NCI-H345 treated with DMSO at 0.1 percent for 48 hours (cell line): Measurements from ENCODE around the gene SH2D3C.

Source experiments
- DNase-seq: peaks from one replicate; lab custom pipeline; 2025; ENCODE audit not compliant: unreplicated experiment; lab: John Stamatoyannopoulos, UW

The SH2D3C gene

GRCh38 chr9:127742435-127743088 is 35.9 kb downstream of the SH2D3C start:
- DNase-seq, result no peak

GRCh38 chr9:127741831-127742434 is 36.5 kb downstream of the SH2D3C start:
- no peak for DNase-seq

DNA sequence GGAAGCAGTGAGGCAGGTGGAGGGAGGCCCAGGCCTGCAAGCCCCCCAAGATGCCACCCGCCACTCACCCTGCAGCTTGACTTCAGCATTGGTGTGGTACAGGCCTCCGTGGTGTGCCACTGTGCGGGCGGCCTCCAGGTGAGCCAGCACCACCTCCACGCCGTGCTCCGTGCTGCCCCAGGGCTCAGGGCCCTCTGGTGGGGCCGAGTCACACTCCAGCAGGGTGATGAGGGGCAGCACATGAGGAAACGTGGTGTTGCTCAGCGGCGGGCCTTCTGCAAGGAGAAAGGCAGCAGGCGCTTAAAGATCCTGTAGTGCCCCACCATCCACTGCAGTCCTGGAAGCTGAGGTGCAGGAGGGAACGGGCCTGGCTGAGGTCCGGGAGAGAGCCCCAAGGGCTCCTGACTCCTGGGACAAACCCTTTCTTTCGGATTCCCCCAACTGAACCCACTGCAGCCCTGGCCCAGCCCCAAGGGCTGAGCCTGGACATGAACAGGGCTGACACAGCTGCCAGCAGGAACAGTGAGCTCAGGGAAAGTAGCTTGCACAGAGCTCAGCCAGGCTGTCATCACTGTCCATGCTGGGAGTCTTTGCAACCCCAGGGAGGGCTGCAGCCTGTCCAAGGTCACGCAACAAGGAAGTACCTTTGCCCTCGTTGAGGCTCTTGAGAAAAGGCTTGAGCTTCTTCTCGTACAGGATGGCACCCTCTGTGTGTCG is 38.7 kb downstream of the SH2D3C start:
- no peak for DNase-seq

GRCh38 chr9:127738666-127739065 is 39.8 kb downstream of the SH2D3C start:
- DNase-seq, result no peak

GRCh38 chr9:127735530-127736185 is 42.8 kb downstream of the SH2D3C start:
- no peak for DNase-seq

- peak; percentile 93 for DNase-seq
Observed at GRCh38 chr9:127734747-127735529, 43.5 kb downstream of the SH2D3C start, which contains the start of gene TOR2A. TOR2A (minus strand) TSS chr9:127735294; CDS start chr9:127735270, 24 bp downstream.

GRCh38 chr9:127734247-127734746 is 44.2 kb downstream of the SH2D3C start:
- no peak for DNase-seq

DNA sequence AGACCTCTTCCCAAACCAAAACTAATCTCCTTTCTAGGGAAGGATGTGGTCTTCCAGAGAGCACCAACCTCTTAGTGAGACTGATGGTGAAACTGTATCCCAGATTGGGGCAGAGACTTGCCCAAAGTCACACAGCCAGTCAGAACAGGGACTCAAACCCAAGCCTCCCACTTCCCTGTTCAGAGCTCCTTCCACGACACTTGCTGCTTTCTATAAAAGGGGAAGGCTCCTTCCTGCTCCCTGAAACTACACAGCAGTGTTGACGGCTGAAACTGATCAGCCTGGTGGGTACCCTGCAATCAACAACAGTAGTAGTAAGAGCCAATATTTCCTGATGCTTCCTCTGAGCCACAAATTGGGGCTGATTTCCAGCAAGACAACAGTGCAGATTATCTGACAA is 44.9 kb downstream of the SH2D3C start:
- DNase-seq, result no peak

GRCh38 chr9:127732444-127732843 is 46.0 kb downstream of the SH2D3C start:
- DNase-seq, result no peak

- no peak for DNase-seq
Observed at GRCh38 chr9:127731938-127732337, 46.5 kb downstream of the SH2D3C start.

DNA sequence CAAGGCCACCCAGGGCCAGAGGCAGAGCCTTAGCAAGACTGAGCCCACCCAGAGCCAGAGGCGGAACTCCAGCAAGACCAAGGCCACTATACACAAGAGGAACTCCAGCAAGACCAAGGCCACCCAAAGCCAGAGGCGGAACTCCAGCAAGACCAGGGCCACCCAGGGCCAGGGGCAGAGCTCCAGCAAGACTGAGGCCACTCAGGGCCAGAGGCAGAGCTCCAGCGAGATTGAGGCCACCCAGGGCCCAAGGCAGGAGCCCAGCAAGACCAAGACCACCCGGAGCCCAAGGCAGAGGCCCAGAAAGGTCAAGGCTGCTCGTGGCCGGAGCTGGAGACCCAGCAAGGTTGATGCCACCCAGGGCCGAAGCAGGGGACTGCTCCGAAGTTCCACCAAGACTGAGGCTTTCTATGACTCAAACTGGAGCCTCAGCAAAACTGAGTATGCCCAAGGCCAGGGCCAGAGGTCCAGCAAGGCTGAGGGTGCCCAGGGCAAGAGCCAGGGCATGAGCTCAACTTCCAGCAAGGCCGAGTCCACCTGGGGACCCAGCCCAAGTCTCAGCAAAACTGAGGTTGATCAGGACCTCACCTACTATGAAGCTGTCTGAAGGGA is 47.6 kb downstream of the SH2D3C start:
- DNase-seq, result no peak

GRCh38 chr9:127730262-127730661 is 48.2 kb downstream of the SH2D3C start:
- DNase-seq, result no peak

- DNase-seq, result no peak
Observed at GRCh38 chr9:127729522-127730256, 48.8 kb downstream of the SH2D3C start.

- no peak for DNase-seq
Observed at GRCh38 chr9:127728808-127729207, 49.7 kb downstream of the SH2D3C start.

DNA sequence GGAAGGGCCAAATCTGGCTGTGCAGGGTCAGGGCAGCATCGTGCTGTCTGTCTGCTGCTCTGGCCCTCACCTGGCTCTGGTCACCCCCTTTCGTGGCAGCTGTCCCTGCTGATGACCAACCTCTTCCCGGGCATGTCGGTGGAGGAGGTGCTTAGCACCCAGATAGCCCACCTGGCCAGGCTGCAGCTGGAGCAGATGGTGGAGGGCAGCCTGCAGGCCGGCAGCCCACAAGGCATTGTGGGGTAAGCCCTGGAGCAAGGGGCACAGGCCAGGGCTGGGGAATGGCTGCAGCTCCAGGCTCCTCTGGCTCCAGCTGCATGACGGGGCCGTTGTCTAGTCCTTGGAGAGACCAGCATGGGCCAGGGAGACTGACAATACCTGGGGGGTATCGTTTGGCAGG is 51.6 kb downstream of the SH2D3C start:
- no peak for DNase-seq

- no peak for DNase-seq
Observed at GRCh38 chr9:127724012-127724411, 54.5 kb downstream of the SH2D3C start.

DNA sequence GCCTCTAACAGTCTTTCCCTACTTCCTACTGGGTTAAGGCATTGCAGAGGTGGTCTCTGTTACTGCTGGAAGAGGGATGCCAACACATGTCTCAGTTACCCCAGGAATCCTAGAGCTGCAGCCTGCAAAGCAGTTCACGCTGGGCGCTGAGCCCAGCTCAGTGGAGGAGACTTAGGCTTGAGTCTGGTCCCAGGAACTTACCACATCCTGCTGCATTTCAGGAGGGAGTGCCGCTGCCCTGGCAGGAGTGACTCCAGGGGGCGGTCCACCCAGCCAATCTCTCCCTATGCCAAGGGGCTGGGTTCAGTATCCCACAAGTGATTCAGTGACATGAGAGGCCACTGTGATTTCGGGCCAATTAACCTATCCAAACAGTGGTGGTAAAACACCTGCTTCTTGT is 55.0 kb downstream of the SH2D3C start:
- DNase-seq, result no peak

DNA sequence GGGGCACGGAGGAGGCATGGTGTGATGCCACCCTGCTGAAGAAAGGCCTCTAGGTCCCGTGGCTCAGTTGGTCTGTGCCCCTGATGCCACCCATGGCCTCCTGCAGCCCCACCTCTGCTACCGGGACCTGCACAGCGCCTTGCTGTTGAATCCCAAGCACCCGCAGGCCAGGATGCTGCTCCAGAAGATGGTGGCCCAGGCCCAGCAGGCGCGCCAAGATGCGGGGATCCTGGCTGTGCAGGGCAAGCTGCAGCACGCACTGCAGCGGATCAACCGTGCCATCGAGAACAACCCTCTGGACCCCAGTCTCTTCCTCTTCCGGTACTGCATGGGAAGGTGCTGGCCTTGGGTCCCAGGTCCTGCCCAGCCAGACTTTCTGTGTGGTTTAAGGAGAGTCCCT is 55.5 kb downstream of the SH2D3C start:
- DNase-seq, result no peak

DNA sequence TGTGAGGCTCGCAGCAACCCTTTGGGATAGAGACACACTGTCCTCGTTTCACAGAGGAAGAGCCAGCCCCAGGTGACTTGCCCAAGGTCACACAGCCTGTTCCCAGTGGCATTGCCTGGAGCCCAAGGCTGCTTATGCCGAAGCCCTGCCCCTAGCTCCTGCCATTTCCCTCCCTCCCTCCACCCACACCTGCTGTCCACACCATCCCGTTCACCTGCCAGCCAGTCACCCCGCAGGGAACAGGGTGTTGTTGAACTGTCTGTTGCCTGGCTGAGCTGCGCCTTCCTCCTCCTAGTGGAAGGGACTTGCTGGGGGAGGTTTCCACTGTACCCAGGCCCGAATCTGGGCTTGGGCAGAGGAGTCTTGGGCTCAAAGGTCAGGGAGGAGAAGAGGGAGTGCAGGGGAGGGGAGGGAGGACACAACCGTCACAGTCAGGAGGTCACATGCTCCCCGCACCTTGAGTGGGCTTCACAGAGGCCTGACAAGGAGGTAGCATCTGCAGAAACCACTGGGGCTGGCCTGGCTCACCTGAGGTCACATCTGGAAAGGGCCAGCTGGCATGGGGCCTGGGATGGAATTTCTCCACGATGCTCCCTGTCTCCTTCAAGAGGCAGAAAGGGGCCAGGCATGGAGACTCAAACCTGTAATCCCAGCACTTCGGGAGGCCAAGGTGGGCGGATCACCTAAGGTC is 56.3 kb downstream of the SH2D3C start:
- no peak for DNase-seq
